NOMO-1 treated with DMSO at 0.1 percent for 48 hours (cell line): ENCODE measurements around the gene ANKS1B.
A peak's percentile ranks its signal among the peaks of the same experiment; 100 is the strongest.
"Not testable (repeated sequence)": the region's sequence is repeated elsewhere in the genome, so short reads cannot be mapped to it uniquely, and the experiment has no call there.

Source experiments
- DNase-seq: peaks from one replicate; lab custom pipeline; 2025; ENCODE audit not compliant: unreplicated experiment; lab: John Stamatoyannopoulos, UW

The ANKS1B gene

GRCh38 chr12:98983647-98984046 is 1001.1 kb downstream of the ANKS1B start:
- no peak for DNase-seq

GRCh38 chr12:98980508-98980907 is 1004.2 kb downstream of the ANKS1B start:
- DNase-seq = no peak

DNA sequence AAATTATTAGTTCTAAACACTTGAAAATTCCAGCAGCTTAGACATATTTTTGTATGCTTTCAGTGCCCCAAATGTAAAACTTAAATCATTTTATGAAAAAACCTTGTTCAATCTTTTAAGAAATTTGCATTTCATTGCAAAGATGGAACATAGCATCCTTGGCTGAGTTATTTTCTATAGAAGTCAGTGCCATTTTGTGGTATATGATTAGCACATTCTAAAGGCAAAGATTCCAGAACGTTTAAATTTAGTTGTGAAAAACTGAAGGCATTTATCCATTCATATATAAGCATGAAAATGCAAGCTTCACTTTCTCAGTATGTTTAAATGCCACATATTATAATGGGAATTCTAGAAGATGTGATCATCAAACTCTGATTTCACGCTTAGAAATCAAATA is 1007.5 kb downstream of the ANKS1B start:
- no peak for DNase-seq

GRCh38 chr12:98974767-98975381 is 1009.9 kb downstream of the ANKS1B start:
- DNase-seq = no peak

- no peak for DNase-seq
Measured at GRCh38 chr12:98973395-98973794, 1011.3 kb downstream of the ANKS1B start.

DNA sequence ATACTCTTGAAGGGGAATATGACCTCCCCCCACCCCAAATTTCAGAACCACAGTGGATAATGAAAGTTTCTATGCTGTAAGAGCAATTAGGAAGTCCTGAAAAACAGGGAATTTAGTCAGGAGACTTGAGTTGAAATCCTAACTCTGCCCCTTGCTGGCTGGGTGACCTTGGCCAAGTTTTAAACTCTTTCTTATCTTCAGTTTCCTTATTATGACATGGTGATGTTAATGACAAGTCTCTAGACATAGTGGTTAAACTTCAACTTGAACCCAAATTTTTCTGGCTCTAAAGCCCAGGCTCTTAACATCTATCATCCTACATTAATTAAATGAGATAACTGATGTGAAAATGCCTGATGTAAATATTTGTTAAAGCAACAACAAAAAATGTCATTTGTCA is 1013.8 kb downstream of the ANKS1B start:
- no peak for DNase-seq

GRCh38 chr12:98970210-98970609 is 1014.5 kb downstream of the ANKS1B start:
- DNase-seq = no peak

DNA sequence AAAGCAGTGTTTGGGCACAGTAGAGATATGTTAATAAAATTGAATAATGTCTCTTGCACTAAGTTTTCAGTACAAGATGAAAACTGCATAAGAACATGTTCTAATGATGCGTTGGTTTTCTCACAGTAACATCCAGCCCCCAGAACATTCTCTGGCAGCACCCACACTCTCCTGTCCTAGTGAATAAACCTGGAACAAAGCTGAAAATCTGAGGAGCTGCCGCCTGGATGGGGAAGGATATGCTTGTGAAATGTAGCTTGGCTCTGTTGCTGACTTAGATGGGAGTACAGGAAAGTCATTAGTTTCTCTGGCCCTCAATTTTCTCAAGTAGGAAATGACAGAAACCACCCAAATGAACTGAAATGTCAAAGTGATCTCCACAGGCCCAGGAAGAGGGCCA is 1015.8 kb downstream of the ANKS1B start:
- no peak for DNase-seq

GRCh38 chr12:98957135-98957534 is 1027.6 kb downstream of the ANKS1B start:
- not testable (repeated sequence) for DNase-seq

GRCh38 chr12:98955284-98955683 is 1029.5 kb downstream of the ANKS1B start:
- no peak for DNase-seq

GRCh38 chr12:98954506-98954905 is 1030.2 kb downstream of the ANKS1B start:
- DNase-seq = no peak

- DNase-seq = no peak
Measured at GRCh38 chr12:98951406-98951805, 1033.3 kb downstream of the ANKS1B start.

GRCh38 chr12:98948343-98948949 is 1036.3 kb downstream of the ANKS1B start:
- no peak for DNase-seq

- DNase-seq = no peak
Measured at GRCh38 chr12:98945864-98946263, 1038.9 kb downstream of the ANKS1B start.

- DNase-seq = no peak
Measured at GRCh38 chr12:98939926-98940325, 1044.8 kb downstream of the ANKS1B start.

GRCh38 chr12:98939350-98939749 is 1045.4 kb downstream of the ANKS1B start:
- no peak for DNase-seq

DNA sequence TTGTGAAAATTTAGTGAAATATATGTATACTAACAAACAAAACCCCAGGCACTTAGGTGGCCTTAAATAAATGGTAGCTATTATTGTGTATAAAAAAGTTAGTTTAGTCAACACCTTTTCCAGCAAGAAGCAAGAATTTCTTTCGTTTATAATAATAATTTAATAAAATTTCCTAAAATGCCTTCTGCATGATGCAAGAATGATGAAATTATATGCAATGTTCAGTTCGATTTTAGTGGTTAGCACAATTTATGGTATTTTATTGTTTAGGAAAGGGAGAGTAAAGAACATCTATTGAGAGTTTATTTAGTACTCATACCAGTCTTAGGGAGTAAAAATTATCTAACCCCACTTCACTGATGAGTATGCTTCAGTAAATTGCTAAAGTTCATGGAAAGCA is 1048.9 kb downstream of the ANKS1B start:
- DNase-seq = no peak

DNA sequence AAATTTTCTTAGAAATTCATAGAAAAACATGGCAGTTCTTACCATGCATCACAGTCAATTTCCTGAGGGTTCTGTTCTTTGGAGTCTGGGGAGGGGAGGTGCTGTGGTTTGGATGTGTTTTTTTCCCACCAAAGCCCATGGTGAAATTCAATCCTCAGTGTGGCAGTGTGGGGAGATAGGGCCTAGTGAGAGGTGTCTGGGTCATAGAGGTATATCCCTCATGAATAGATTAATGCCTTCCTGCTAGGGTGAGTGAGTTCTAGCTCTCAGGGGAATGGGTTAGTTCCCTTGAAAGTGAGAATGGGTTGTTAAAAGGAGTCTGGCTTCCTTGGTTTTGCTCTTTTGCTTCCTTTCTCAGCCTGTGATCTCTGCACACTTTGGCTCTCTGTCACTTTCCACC is 1061.9 kb downstream of the ANKS1B start:
- DNase-seq = no peak

DNA sequence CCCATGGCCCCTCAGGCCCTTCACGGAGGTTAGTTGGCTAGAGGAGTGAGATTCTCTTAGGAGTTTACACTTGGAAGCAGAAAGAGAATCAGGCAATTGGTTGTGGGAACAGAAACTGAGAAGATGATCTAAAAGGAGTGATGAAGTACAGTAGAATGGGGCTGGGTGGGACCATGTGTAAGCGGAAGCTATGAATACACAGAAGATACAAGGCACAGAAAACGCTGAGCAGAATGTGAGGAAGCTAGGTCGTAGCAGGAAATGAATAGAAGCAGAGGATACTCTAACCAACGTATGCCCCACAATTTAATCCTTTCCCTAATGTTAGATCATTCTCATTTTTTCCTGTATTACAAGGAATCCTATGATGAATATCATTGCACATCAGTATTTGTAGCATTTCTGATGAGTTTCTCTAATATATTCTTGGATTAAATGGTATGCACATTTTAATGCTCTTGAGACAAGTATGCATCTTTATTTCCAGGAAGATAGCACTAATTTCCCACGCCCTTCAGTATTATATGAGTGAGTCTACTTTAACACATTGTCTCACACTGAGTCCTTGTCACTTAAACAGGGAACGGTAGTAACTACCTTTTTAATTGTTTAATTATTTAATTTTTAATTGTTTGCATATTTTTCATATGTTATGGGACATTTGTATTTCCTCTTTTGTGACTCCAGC is 1066.4 kb downstream of the ANKS1B start:
- DNase-seq = peak; percentile 20

- DNase-seq = no peak
Measured at GRCh38 chr12:98916106-98916505, 1068.6 kb downstream of the ANKS1B start.

DNA sequence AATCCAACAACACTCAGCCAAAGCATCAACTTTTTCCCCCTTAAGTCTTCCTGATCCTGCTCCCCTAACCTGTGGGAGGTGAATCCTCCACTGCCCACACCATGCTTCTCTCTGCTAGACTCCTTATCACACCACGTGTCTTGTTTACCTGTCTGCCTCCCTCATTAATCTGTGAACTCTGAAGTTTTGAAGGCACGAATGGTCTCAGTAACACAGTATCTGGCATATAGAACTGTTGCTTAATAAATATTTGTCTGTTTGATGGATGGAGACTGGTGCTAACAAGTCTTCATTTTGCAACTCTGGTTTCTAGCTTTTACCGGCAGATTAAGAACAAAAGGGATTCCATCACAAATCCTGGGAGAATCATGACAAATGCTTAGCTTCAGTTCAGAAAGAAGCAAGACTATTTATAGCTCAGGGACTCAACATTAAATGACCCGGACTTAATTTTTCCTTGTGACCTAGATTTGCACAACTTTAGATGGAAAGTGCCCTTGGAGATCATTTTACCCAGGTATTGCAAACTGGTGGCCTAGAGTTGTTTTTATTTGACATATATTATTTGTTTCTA is 1072.2 kb downstream of the ANKS1B start:
- no peak for DNase-seq

- no peak for DNase-seq
Measured at GRCh38 chr12:98911396-98911795, 1073.3 kb downstream of the ANKS1B start.
